ENCODE measurements around the gene CSNK1G2.

Gene CSNK1G2

DNA sequence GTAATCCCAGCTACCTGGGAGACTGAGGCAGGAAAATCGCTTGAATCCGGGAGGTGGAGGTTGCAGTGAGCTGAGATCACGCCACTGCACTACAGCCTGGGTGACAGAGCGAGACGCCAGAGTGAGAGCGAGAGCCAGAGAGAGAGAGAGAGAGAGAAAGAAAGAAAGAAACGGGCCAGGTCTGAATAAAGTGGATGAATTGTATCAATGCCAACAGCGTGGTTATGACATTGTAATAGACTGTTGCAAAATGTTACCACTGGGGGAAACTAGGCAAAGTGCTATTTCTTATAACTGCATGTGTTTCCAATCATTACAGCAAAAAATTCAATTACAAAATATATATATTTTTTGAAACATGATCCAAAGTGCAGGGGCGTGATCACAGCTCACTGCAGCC, 86.4 kb downstream of the CSNK1G2 start:
- DNase-seq: no peak

Data from DMS 273 treated with DMSO at 0.1 percent for 48 hours (cell line).